SK-N-SH (cell line): ENCODE results near the gene HTR3A. TPM values are rescaled to one million over a fixed set of nuclear protein-coding genes. Genes with fewer than 3 reads are reported as not detected.
A peak's percentile ranks its signal among the peaks of the same experiment; 100 is the strongest.

Experiments
- CTCF ChIA-PET: fragments of 300-600, 350-600 bp; formaldehyde crosslinking; extraction: SDS; loops from one replicate; lab custom pipeline; 2021; lab: Yijun Ruan, JAX
- POLR2A ChIA-PET: fragments of 350-600 bp; sonication (Branson Sonifier 250); formaldehyde crosslinking; extraction: SDS; loops from one replicate; lab custom pipeline; 2020; ENCODE audit warnings: antibody characterized with exemption, inconsistent platforms; lab: Yijun Ruan, JAX
- DNase-seq: peaks from one replicate; pipeline ENCODE4 v3.0.0; 2012
- H2AFZ ChIP-seq: fragments of 200-600 bp; sonication (generic); 2 replicates; pipeline ENCODE4 v1.8.1; 2016; ENCODE audit warnings: antibody characterized with exemption, mild to moderate bottlenecking, low read depth
- H3F3A ChIP-seq: fragments of 200-600 bp; sonication (generic); replicated peaks from 2 replicates; pipeline ENCODE3; 2016; ENCODE audit warnings: antibody characterized with exemption, mild to moderate bottlenecking; ENCODE audit not compliant: insufficient read depth
- H3K27ac ChIP-seq, 2 experiments: fragments of 200-500 bp in 1 of 2; fragments of 200-600 bp in 1 of 2; sonication (Bioruptor generic) in 1 of 2; sonication (generic), shearing (Covaris generic) in 1 of 2; 2 replicates each; pipeline versions ENCODE4 v1.5.1 to v1.6.1; 2014 to 2016; ENCODE audit warnings: low read depth in 2 of 2, inconsistent platforms in 1 of 2, low read length in 1 of 2, mild to moderate bottlenecking in 1 of 2, mixed read lengths in 1 of 2
- H3K27me3 ChIP-seq: fragments of 200-600 bp; sonication (generic), shearing (Covaris generic); 2 replicates; pipeline ENCODE4 v1.6.1; 2016; ENCODE audit warnings: mixed run types; ENCODE audit not compliant: insufficient read depth
- H3K36me3 ChIP-seq, 2 experiments: fragments of 200-500 bp in 1 of 2; fragments of 200-600 bp in 1 of 2; sonication (Bioruptor generic) in 1 of 2; sonication (generic) in 1 of 2; replicated peaks in 1 of 2; 2 replicates each; pipeline versions ENCODE3 to v1.5.1; 2014 to 2016; ENCODE audit warnings: low read length in 1 of 2, mild to moderate bottlenecking in 1 of 2; ENCODE audit not compliant: insufficient read depth in 2 of 2, control insufficient read depth in 1 of 2
- H3K4me1 ChIP-seq, 2 experiments: fragments of 200-500 bp in 1 of 2; fragments of 200-600 bp in 1 of 2; sonication (Bioruptor generic) in 1 of 2; sonication (generic), shearing (Covaris generic) in 1 of 2; 2 replicates each; pipeline versions ENCODE4 v1.5.1 to v1.6.1; 2014 to 2016; ENCODE audit warnings: low read depth in 1 of 2, low read length in 1 of 2, mixed run types in 1 of 2; ENCODE audit not compliant: insufficient read depth in 2 of 2, control insufficient read depth in 1 of 2
- H3K4me2 ChIP-seq: fragments of 200-600 bp; sonication (generic), shearing (Covaris generic); 2 replicates; pipeline ENCODE4 v1.6.1; 2017; ENCODE audit warnings: mixed run types
- H3K4me3 ChIP-seq, 2 experiments: fragments of 200-500 bp in 1 of 2; fragments of 200-600 bp in 1 of 2; sonication (Bioruptor generic) in 1 of 2; sonication (generic), shearing (Covaris generic) in 1 of 2; 2 replicates each; pipeline versions ENCODE4 v1.5.1 to v1.8.1; 2014 to 2016; ENCODE audit warnings: low read depth in 2 of 2, inconsistent platforms in 1 of 2, low read length in 1 of 2, mild to moderate bottlenecking in 1 of 2, mixed read lengths in 1 of 2, moderate library complexity in 1 of 2
- H3K79me2 ChIP-seq: fragments of 200-600 bp; sonication (generic); 2 replicates; pipeline ENCODE4 v1.8.1; 2017; ENCODE audit warnings: mild to moderate bottlenecking; ENCODE audit not compliant: insufficient read depth
- H3K9ac ChIP-seq: fragments of 200-600 bp; sonication (generic); 2 replicates; pipeline ENCODE4 v1.6.1; 2017; ENCODE audit warnings: mixed run types
- H3K9me2 ChIP-seq: fragments of 200-600 bp; sonication (generic); 2 replicates; pipeline ENCODE4 v1.6.1; 2017; ENCODE audit warnings: mixed run types
- H3K9me3 ChIP-seq: fragments of 200-600 bp; sonication (generic); 2 replicates; pipeline ENCODE4 v1.6.1; 2017; ENCODE audit warnings: mixed run types, mild to moderate bottlenecking, moderate library complexity
- H4K20me1 ChIP-seq: fragments of 200-600 bp; sonication (generic); 2 replicates; pipeline ENCODE4 v1.6.1; 2017; ENCODE audit warnings: mild to moderate bottlenecking, mixed run types; ENCODE audit not compliant: insufficient read depth
- CTCF ChIP-seq: fragments of 200-600 bp; sonication (generic); IDR thresholded peaks from 2 replicates; pipeline ENCODE4 v1.6.1; 2017; ENCODE audit warnings: antibody characterized with exemption, mild to moderate bottlenecking, moderate library complexity
- ELF1 ChIP-seq: IDR thresholded peaks from 2 replicates; pipeline ENCODE4 v1.4.0; 2012
- EP300 ChIP-seq, 2 experiments: IDR thresholded peaks; 2 replicates each; pipeline versions ENCODE4 v1.4.0 to v1.6.1; 2012; ENCODE audit warnings: borderline replicate concordance in 1 of 2, low read depth in 1 of 2, low read length in 1 of 2
- EZH2phosphoT487 ChIP-seq: fragments of 200-600 bp; sonication (generic); IDR thresholded peaks from 2 replicates; pipeline ENCODE4 v1.6.1; 2017; ENCODE audit warnings: low read depth, mixed run types, mild to moderate bottlenecking, antibody characterized with exemption, moderate library complexity, borderline replicate concordance
- FOXJ3 ChIP-seq: sonication (generic); formaldehyde crosslinking; IDR thresholded peaks from 2 replicates; pipeline ENCODE4 v1.5.1; 2020; ENCODE audit warnings: mild to moderate bottlenecking, missing genetic modification reagents
- JUND ChIP-seq: IDR thresholded peaks from 2 replicates; pipeline ENCODE4 v1.4.0; 2012
- MEF2A ChIP-seq: IDR thresholded peaks from 2 replicates; pipeline ENCODE4 v1.4.0; 2012; ENCODE audit warnings: low read depth, borderline replicate concordance
- MXI1 ChIP-seq: IDR thresholded peaks from 2 replicates; pipeline ENCODE4 v1.6.1; 2012; ENCODE audit warnings: mild to moderate bottlenecking, low read depth, low read length, improper control_type of control experiment
- NRF1 ChIP-seq: IDR thresholded peaks from 2 replicates; pipeline ENCODE4 v1.6.1; 2012; ENCODE audit warnings: low read depth, mild to moderate bottlenecking, low read length
- PBX3 ChIP-seq: IDR thresholded peaks from 2 replicates; pipeline ENCODE4; 2012
- POLR2AphosphoS5 ChIP-seq: IDR thresholded peaks from 2 replicates; pipeline ENCODE4 v1.6.1; 2012; ENCODE audit warnings: low read depth, low read length
- RCOR1 ChIP-seq: fragments of 150-350 bp; IDR thresholded peaks from 2 replicates; pipeline ENCODE4 v1.6.1; 2017; ENCODE audit warnings: antibody characterized with exemption, low read length
- SIN3A ChIP-seq: IDR thresholded peaks from 2 replicates; pipeline ENCODE4 v1.6.1; 2012; ENCODE audit warnings: low read depth, mild to moderate bottlenecking, low read length, moderate library complexity, borderline replicate concordance
- TEAD4 ChIP-seq: IDR thresholded peaks from 2 replicates; pipeline ENCODE4 v1.4.0; 2012; ENCODE audit warnings: mild to moderate bottlenecking, borderline replicate concordance; ENCODE audit not compliant: insufficient read depth
- YY1 ChIP-seq: IDR thresholded peaks from 2 replicates; pipeline ENCODE4 v1.4.0; 2012; ENCODE audit warnings: low read depth, mild to moderate bottlenecking
- ZBTB33 ChIP-seq: IDR thresholded peaks from 2 replicates; pipeline ENCODE4 v1.4.0; 2012; ENCODE audit warnings: low read depth, borderline replicate concordance
- WGBS: methylation state at CpG from one replicate; pipeline ENCODE4 v1.1.6; 2017; ENCODE audit warnings: low lambda C conversion rate; 5-methylcytosine and 5-hydroxymethylcytosine counted together
- polyA plus RNA-seq, 3 experiments: library from polyadenylated mRNA; depleted of rRNA; stranded (reverse); fragments of >200 nt; gene quantifications; 2 replicates each; pipeline ENCODE4 v1.2.3, GENCODE V29; 2012

HTR3A gene
- polyA plus RNA-seq, 1 of the 3 experiments (the other 2 are of a cell fraction): not detected

GRCh38 chr11:113952070-113952469, 22.8 kb upstream of the HTR3A start:
- Histone ChIP-seq H3K4me1 (peaks cover 0 to 15% of the 10 kb centered on the region in 2 experiments; a peak in 1 of 4 replicates), H3K4me3 (no peak overlapping the region; a peak in 1 of 4 replicates), H3K79me2 (no peaks in the 10 kb centered on the region), H3K9me2 (no peaks in the 10 kb centered on the region), H3F3A (no peaks in the 10 kb centered on the region), H2AFZ (no peak overlapping the region), H3K9me3 (no peaks in the 10 kb centered on the region), H3K27ac (no peak overlapping the region), H4K20me1 (no peaks in the 10 kb centered on the region), H3K36me3 (no peaks in the 10 kb centered on the region), H3K27me3 (no peaks in the 10 kb centered on the region), H3K4me2 (no peak overlapping the region), H3K9ac (no peak overlapping the region)
- ChIA-PET POLR2A (no interaction called here), CTCF (interaction anchor here (0.7 to 2.1 kb wide), 7 partner anchors 13 to 329 kb away, joined by 3 to 13 read pairs (median 3); no protein-coding TSS in a partner anchor)
- TF ChIP-seq EZH2phosphoT487: no peak
- TF ChIP-seq ELF1: no peak
- peak; percentile 24; the same call in 1 of the 2 replicates for TF ChIP-seq MXI1
- no peak for TF ChIP-seq RCOR1
- peak in 1 of 2 experiments; percentile 51; a peak in 1 of 4 replicates for TF ChIP-seq EP300 (IDR thresholded peaks at IDR 0.05; ENCODE audit: borderline replicate concordance in 1 of 2, low read depth in 1 of 2, low read length in 1 of 2)
- WGBS: 19% methylated on average over 10 of the region's 10 CpGs
- DNase-seq: peak; percentile 56

GRCh38 chr11:113952588-113952987, 22.3 kb upstream of the HTR3A start:
- no peak for TF ChIP-seq NRF1
- no peak for TF ChIP-seq EP300 (IDR thresholded peaks at IDR 0.05; ENCODE audit: borderline replicate concordance in 1 of 2, low read depth in 1 of 2, low read length in 1 of 2)
- no peak for TF ChIP-seq TEAD4
- TF ChIP-seq ZBTB33: no peak
- TF ChIP-seq EZH2phosphoT487: no peak
- TF ChIP-seq FOXJ3 (CRISPR knock-in tag): no peak
- no peak for TF ChIP-seq PBX3
- no peak for TF ChIP-seq YY1
- TF ChIP-seq JUND: no peak
- TF ChIP-seq CTCF: no peak
- TF ChIP-seq MEF2A: no peak
- no peak for TF ChIP-seq SIN3A
- no peak for TF ChIP-seq POLR2AphosphoS5
- CTCF ChIA-PET: interaction anchor here (0.7 to 2.1 kb wide), 6 partner anchors 13 to 328 kb away, joined by 3 to 13 read pairs (median 3); no protein-coding TSS in a partner anchor

More at GRCh38 chr11:113952588-113952987, 22.3 kb upstream of the HTR3A start:
- no peaks in the 10 kb centered on the region for H3K9me2 ChIP-seq
- no peak overlapping the region for H3K9ac ChIP-seq
- 68% methylated on average over 10 of the region's 10 CpGs for WGBS
- H3K36me3 ChIP-seq: no peaks in the 10 kb centered on the region
- POLR2A ChIA-PET: no interaction called here
- H3K4me1 ChIP-seq: peaks cover 0 to 15% of the 10 kb centered on the region in 2 experiments; a peak in 1 of 4 replicates
- H3K27ac ChIP-seq: no peak overlapping the region
- no peaks in the 10 kb centered on the region for H3F3A ChIP-seq
- H3K79me2 ChIP-seq: no peaks in the 10 kb centered on the region
- H3K4me3 ChIP-seq: no peak overlapping the region
- no peak overlapping the region for H3K4me2 ChIP-seq
- no peaks in the 10 kb centered on the region for H3K27me3 ChIP-seq
- H2AFZ ChIP-seq: no peak overlapping the region
- no peaks in the 10 kb centered on the region for H3K9me3 ChIP-seq
- no peaks in the 10 kb centered on the region for H4K20me1 ChIP-seq
- no peak for DNase-seq
